Medulla oblongata (tissue), 1 donor: Measurements from ENCODE around the gene HRH4.
A peak's percentile ranks its signal among the peaks of the same experiment; 100 is the strongest.

Experiments
- DNase-seq: peaks from one replicate; pipeline ENCODE4 v3.0.0-alpha.2; 2015; ENCODE audit errors: extremely low spot score

The HRH4 gene

DNA sequence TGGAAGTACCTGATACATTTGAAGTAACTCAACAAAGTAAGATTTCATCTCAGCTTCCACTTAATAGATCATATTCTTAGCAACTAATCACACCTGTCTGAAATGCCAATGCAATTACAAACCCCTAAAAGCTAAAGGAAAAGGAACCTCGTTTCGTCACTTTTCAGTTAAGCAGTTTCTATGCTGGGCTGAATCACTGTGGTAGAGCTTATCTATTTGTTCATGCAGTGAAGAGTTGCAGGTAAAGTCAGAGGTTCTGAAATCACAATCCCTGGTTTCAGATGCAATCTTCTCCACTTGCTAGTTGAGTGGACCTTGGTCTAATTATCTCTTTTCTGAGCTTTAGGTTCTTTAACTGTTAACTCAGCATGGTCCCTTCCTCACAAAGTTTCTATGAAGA lies 6.3 kb downstream of the HRH4 start:
- DNase-seq: no peak

DNA sequence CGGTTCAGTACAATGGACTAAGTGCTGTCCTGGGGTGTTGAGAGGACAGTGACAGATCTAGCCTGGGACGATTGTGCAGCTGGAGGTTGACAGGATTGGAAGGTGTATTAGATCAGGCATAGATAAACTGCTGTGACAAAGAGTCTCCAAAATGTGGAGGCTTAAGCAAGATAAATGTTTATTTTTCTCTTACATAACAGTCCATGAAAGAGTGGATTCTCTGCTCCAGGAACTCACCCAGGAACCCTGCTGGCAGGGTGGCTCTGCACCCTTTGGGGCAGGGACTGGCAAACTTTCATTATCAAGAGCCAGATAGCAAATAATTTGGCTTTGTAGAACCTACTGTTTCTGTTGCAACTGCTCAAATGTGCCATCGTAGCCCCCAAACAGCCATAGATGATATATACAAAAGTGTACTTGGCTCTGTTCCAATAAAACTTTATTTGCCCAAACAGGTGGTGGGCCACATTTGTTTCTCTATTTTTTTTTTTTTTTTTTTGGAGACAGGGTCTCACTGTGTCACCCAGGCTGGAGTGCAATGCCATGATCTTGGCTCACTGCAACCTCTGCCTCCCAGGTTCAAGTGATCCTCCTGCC lies 9.7 kb downstream of the HRH4 start:
- no peak for DNase-seq

DNA sequence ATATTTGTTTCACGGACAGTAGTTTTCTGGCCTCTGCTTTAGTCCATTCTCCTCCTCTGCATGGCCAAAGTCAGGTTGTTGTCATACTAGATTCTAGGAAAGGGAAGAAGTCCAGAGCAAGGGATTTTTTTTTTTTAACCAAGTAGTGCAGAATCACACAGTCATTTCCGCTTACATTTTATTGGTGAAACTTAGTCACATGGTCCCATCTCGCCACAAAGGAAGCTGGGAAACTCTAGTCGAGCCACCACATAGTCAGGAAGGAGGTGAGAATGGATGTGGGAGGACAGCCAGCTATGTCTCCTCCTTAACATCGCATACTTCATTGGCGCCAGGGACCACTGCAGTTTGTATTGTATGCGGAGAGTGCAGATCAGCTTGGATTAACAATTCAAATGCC lies 10.4 kb downstream of the HRH4 start:
- no peak for DNase-seq

DNA sequence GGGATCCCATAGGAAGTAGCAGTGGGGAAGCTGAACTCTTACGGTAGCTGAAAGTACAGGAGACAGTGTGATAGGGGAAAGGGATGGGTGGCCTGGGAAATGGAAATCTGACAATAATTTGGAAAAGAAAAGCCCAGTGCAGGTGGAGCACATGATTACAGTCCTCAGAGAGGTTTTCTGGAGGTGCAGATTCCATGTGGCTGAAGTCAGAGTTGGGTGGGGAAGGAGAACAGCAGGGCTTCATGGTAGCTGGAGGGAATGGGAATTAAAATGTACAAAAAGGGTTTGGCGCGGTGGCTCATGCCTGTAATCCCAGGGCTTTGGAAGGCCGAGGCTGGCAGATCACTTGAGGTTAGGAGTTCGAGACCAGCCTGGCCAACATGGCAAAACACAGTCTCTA lies 12.2 kb downstream of the HRH4 start:
- no peak for DNase-seq

DNA sequence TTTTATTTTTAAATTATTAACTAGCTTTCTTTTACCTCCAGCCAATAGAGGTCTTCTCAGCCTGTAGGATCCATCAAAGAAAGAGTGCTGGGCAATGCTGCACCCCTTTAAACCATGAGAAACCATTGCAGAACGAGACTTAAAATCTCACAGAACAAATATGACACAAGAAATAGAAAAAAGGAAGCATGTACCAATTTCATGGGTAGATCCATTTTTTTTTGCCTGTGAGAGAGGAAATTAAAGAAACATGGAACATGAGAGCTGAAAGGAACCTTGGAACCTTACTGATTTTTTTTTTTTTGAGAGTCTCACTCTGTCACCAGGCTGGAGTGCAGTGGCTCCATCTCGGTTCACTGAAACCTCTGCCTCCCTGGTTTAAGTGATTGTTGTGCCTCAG lies 14.0 kb downstream of the HRH4 start:
- no peak for DNase-seq

DNA sequence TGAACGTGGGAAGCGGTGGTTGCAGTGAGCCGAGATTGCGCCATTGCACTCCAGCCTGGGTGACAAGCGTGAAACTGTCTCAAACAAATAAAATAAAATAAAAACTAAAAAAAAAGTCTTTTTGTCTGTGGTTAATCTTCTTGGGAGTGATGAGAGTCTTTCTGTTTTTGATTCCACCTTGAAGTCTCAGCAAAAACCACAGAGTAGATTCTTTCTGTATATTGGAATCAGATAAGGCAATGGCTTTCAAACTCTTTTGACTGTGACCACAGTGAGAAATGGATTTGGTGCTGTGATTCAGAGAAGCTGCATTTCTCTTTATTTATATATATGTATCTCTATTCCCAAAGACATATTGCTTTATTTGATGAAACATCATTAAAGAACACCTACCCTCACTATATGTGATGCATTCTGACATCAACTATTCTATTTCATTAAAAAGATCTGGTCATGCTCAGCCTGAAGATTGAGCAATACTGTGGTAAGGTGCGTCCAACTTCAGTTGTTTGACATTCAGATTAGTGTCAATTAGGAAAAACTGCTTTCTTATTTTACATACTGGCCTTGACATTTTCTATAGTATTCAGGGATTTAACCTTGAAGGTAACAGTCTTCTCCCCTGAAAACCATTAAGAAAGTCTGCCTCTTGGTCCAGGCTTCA lies 15.6 kb downstream of the HRH4 start:
- no peak for DNase-seq

DNA sequence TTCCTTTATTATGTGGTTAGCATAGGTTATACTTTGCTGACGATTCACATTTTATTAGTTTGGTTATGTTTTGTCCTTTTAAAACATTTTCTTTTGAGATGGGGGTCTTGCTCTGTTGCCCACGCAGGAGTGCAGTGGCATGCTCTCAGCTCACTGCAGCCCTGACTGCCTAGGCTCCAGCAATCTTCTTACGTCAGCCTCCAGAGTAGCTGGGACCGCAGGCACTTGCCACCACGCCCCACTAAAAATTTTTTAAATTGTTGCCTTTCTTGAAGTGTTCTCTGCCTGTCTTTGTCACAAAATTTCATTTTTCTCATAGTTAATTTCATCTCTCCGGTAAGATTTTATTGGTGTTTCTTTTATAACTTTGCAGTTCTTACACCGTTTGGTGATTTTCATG lies 18.9 kb downstream of the HRH4 start:
- no peak for DNase-seq

DNA sequence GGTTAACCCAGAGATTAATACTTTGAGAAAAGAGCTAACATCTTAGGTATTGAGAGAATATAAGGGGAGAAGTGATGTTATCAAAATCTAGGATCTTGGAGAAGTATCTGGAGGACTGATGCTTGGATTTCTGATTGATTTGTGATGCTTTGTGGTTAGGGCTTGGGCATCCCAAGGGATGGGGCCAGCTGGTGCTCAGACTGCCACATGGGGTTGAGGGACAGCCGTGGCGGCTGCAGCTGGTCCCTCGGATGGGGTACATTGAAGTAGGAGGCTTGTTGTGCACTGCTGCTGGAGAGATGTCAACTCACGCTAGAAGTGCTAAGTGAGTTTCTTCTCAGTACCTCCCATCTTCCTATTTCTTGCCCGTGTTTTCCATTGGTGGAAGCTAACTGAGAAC lies 22.4 kb downstream of the HRH4 start:
- no peak for DNase-seq

DNA sequence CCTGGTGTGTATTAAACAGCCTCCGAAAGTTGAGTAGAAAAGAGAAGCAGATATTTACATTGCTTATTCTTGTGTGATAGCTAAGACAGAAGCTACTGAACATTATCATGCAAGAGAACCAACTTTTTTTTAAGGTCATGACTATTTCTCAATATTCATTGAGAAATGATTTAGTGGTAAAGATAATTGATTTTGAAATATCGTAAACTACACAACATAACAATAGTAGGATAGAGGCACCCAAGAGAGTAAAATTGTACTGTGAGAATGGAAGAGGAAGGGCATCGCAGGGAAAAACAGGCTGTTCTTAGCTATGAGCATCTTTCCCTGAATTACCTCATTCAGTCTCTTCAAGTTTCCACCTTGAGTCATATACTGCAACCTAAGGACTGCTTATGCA lies 25.2 kb downstream of the HRH4 start:
- DNase-seq: no peak

DNA sequence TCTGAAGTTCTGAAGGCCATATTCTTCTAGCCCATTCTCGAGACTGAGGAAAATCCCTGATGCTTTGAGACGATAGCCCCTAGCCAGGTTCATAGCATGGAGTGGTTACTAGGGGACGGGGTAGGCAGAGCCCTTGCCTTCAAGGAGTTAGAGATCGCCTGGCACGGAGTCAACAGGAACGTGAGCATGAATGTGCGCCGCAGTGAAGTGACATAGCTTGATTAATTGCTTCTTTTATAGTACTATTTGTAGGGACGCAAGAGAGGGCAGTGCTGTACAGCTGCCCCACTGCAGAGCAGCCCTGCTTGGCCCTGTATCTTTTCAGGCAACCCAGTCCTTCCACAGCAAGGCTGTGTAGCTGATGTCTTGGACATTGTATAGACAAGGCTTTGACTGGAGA lies 26.2 kb downstream of the HRH4 start:
- no peak for DNase-seq

DNA sequence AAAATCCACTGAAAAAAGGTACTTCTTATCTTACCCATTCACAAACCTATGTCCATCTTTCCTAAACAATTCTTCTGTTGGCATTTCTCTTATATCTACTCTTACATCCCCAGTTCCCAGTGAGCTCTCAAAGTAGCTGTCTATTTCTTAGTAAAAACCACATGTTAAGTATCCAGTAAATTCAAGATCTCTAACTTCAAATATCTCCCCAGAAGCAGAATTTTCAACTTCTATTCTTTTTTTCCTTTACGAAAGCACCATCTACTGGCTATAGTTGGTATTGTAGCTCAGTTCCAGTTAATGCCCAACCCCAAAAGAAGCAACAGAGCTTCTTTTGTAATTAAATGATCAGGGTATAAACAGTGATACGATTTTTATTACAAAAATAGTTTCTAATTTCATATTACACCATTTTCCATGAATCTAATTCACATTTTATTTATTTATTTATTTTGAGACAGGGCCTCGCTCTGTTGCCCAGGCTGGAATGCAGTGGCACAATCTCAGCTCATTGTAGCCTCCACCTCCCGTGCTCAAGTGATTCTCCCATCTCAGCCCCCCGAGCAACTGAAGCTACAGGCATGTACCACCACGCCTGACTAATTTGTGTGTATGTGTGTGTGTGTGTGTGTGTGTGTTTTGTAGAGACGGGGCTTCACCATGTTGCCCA lies 28.5 kb downstream of the HRH4 start:
- DNase-seq: peak; percentile 83

DNA sequence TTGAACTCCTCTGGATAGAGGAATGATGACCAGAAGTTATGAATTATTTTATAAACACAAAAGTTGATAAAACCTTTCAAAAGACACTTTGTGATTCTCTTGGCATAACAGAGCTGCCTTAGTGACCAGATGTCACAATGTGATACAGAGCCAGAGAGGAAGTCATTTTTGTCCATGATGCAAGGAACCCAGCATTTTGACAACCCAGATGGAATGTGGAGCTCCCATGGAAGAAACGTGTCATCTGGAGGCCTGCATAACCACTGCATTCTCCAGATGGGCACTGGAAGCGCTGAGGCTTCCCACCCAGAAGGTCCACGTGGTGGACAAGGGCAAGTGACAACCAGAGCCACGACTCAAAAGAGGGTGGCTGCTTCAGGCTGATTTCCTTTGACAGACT lies 30.1 kb downstream of the HRH4 start:
- no peak for DNase-seq

DNA sequence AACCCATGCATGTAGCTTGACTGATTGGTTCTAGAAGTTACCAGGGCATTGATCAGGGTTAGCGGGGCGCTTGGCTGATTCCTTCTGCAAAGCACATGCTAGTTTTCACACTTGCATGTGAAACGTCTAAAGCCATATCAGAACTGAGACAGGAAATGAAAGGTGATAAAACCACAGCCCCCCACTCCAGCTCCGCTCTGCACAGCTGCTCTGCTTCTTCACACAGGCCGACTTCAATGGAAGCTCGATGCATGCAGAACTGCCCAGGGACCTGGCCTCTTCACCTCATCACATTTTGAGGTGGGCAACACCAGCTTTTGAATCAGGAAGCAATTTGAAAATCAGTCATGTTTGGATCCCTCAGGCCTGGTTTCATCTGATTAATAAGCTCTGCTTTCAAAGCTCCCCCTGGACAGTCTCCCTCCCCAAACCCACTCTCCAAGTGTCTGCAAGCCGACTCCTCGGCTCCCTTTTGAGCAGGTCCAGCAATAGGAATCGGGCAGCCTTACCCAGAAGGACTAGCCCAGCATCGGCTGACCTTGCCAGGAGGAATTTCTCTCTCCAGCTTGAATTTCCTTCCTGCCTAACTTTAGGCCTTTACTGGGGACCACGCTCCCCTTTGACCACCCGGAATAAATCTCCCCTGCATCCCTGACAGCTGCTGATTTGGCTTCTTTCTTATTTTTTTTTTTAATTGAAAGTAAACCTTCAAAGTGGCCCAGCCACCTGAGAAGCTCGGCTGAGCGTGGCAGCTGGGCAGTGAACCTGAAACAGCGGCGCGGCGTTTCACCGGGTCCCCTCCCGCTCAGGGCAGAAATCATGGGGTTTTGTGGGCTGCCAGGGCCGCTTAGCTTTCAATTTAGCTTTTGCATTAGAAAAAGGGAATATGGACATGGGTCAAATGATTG lies 31.7 kb downstream of the HRH4 start:
- no peak for DNase-seq

DNA sequence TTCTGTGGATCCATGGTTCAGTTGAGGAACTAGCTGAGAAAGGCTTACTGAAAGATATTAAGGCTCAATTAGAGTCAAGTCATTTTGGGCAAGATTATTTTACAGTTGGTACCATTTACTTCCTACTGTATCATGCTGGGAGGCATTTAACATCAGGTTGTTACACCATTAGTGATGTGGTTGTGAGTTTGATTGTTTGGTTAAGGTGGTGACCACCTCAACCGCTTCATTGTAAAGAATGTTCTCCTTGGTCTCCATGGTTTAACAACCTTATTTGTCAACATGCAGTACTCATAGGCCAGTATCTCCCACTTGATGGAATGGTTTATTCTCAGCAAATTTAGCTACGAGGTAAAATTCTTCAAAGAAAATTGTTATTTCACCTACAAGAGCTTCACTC lies 34.1 kb downstream of the HRH4 start:
- no peak for DNase-seq

DNA sequence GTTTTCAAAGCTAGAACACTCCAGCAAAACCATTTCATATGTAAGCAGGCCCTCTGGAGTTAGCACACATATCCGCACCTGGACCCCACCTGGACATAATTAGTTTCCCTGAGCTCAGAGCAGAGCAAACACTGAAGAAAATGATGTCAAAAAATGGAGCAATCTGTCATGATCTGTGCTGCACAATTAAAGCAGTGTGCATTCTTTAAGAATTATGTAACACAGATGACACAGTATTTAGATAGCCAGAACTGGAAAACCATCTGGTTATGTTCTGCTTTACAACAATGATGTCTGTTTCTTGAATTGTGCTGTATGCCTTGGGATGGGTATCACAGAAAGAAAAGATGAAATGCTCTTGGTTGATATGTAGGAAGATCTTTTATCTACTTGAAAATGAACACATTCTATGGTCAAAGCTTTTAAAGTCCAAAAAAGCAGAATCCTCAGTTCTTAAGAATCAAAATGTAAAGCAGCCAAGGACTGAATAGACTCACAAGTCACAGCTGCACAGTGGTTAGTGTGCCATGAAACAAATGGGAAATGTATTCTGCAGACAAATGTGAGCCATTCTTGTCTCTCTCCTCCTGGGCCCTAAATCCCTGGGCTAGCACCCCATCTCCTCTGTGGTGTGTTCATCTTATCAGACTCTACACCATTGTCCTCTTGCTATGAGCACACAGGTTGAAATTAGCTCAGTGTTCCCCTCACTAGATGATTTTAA lies 36.8 kb downstream of the HRH4 start:
- no peak for DNase-seq

DNA sequence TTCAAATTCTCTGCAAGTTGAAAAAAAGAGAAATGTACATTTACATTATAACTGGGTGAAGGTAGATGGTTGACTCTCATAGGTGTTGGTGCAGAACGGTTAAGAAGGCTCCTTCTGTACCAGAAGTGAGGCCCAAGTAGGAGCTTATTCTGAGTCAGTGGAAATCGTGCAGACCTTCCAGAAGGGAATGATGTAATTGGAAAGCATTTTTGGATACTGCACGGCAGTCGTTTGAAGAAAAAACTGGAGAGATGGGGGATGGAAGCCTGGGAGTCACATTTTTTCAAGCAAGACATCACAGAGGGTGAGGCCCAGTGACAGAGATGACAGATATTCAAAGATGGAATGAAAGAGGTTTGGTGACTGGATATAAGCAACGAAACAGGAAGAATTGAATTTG lies 39.4 kb downstream of the HRH4 start:
- DNase-seq: no peak

DNA sequence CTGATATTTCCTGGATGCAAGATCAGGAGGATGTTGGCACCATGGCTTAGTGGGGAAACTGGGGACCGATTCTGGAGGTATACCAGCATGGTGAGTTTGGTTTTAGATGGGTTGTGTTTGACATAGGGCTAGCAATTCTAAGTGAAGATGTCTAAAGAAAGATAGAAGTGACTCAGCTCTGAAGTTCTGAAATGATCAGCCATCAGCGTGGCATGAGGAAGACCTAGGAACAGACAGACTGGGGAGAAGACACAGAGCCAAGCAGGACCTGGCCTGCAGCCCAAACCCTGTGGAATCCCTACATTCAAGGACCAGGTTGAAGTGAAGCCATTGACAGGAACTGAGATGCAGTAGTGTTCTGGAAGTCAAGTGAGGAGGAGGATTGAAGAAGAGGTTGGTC lies 39.8 kb downstream of the HRH4 start:
- DNase-seq: no peak

DNA sequence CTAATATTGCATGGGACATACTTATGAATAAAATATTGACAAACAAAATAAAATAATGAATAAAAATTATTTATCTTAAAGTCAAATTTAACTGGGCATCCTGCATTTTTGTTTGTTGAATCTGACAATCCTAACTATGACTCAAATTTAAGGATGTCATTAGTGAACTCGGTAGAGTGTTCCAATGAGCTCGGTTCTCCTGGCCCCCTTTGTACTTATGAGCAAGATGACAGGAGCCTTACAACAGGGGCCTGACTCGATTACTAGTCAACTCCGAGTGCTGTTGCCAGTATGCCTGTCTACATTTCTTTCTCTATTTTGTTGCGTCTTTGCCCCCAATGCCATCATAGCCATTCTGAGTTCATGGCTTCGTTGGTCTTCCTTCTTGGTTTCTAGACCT lies 40.3 kb downstream of the HRH4 start:
- no peak for DNase-seq

DNA sequence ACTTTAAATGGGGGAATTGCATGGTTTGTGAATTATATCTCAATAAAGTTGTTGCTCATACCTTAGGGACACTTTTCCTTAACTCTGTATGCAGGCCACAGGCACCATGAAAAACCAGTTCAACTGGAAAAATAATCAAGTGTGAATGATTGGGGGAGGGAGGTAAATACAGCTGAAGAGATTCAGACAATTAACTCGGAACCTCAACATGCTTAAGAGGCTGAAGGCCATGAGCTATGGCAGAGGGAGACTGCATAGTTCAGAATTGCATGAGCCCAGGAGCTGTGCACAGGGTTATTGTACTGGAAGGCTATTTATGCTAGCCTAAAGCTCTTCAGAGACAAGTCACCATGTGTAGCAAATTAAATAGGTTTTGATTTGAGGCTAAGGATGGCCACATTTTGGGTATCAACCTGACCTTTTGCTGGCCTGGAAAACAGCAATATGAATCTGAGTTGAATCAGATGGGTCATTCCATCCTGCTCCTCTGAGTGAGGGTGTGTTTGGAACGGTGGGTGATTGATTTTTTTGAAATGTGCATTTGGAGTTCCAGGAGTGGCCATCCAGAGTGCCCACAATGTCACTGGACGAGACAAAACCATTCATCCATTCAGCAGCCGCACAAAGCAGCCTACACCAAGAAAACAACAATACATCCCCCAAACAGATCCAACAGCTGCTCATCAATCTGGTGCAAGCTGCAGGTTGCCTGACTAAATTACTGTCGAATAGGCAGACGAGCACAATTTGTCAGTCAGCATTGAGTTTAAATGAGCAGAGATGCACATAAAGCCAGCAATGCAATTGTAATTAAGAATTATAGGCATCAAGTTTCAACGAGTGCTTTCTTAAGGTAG lies 42.5 kb downstream of the HRH4 start:
- no peak for DNase-seq

DNA sequence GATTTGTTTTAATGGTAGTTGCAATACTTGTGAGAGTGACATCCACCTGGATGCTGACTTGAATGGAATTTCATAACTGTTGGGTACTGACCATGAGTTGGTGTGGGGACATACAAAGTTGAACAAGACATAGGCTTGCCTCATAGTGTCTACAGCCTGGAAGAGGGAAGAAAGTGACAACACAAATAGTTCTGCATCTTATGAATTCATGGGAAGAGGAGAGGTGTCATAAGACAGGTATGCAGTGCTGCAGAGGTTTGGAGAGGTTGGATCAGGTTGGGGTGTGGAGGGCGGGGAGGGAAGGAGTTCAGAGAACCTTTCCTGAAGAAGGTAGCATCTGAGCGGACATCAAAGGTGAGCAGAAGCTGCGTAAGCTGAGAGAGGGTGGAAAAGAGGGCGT lies 44.0 kb downstream of the HRH4 start:
- no peak for DNase-seq

DNA sequence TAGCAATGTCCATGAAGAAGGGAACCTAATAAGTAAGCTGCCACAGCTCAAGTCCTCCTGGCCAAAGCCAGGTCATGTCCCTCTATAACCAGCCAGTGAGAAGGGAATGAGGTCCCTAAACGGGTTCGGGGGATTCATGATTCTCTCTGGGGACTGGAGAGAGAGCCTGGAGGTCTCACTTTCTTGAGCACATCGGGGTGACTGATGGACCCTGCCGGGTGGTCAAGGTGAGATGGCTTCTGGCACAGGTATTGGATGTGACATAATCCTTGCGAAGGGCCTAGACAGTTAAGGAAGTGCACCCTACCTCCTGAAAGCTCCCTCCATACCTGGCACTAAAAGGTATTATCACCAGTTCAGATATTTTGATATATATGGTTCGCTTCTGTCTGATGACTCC lies 45.7 kb downstream of the HRH4 start:
- no peak for DNase-seq
